ENCODE results near the gene LPAR2. TPM values are rescaled to one million over a fixed set of nuclear protein-coding genes. Genes with fewer than 3 reads are reported as not detected.

Gene LPAR2
- total RNA-seq, 1 donor: 0.72 TPM

- H3K27me3 ChIP-seq (ENCODE audit: insufficient read depth, low read length): no peaks in the 10 kb centered on the region
- no peaks in the 10 kb centered on the region for H4K20me1 ChIP-seq (ENCODE audit: insufficient read depth, low read length)
- peak; percentile 86 for TF ChIP-seq CTCF (IDR thresholded peaks at IDR 0.05; ENCODE audit: extremely low read depth, low read depth, low read length)
- H3K36me3 ChIP-seq (ENCODE audit: insufficient read depth, low read length): peaks cover 34% of the 10 kb centered on the region
- peak; percentile 99 for DNase-seq (ENCODE audit: insufficient read length, low spot score, missing footprints)
- peak within 1 kb of the TSS; percentile 86 for H3K4me2 ChIP-seq (ENCODE audit: insufficient read depth, low read length)
- H3K4me3 ChIP-seq (ENCODE audit: insufficient read depth, low read length): peak within 1 kb of the TSS; percentile 97
- peaks cover 8% of the 10 kb centered on the region for H3K4me1 ChIP-seq (ENCODE audit: insufficient read depth, low read length)
- H3K79me2 ChIP-seq (ENCODE audit: insufficient read depth, low read length): peaks cover 8% of the 10 kb centered on the region
- no peaks in the 10 kb centered on the region for H3K9me3 ChIP-seq (ENCODE audit: low read depth, low read length)
- peak within 1 kb of the TSS; percentile 45 for H3K27ac ChIP-seq (ENCODE audit: low read depth, low read length)
- H2AFZ ChIP-seq (ENCODE audit: low read length): peak within 1 kb of the TSS; percentile 89
Measured at GRCh38 chr19:19643158-19644053, 15.4 kb upstream of the LPAR2 start, which contains the start of gene GMIP. Gene GMIP (minus strand): TSS chr19:19643657. CDS start chr19:19643529, 128 bp downstream.

- H3K9me3 ChIP-seq (ENCODE audit: low read depth, low read length): no peaks in the 10 kb centered on the region
- no peaks in the 10 kb centered on the region for H3K27me3 ChIP-seq (ENCODE audit: insufficient read depth, low read length)
- peaks cover 8% of the 10 kb centered on the region for H3K79me2 ChIP-seq (ENCODE audit: insufficient read depth, low read length)
- H3K27ac ChIP-seq (ENCODE audit: low read depth, low read length): peak overlapping the region; percentile 45
- H3K36me3 ChIP-seq (ENCODE audit: insufficient read depth, low read length): peaks cover 30% of the 10 kb centered on the region
- no peak for TF ChIP-seq CTCF (IDR thresholded peaks at IDR 0.05; ENCODE audit: extremely low read depth, low read depth, low read length)
- peaks cover 8% of the 10 kb centered on the region for H3K4me1 ChIP-seq (ENCODE audit: insufficient read depth, low read length)
- peak; percentile 93 for DNase-seq (ENCODE audit: insufficient read length, low spot score, missing footprints)
- peak overlapping the region; percentile 86 for H3K4me2 ChIP-seq (ENCODE audit: insufficient read depth, low read length)
- peak overlapping the region; percentile 97 for H3K4me3 ChIP-seq (ENCODE audit: insufficient read depth, low read length)
- H4K20me1 ChIP-seq (ENCODE audit: insufficient read depth, low read length): no peaks in the 10 kb centered on the region
- peak overlapping the region; percentile 89 for H2AFZ ChIP-seq (ENCODE audit: low read length)
Measured at GRCh38 chr19:19642506-19643157, 14.6 kb upstream of the LPAR2 start.

- no peak for DNase-seq (ENCODE audit: insufficient read length, low spot score, missing footprints)
- H3K36me3 ChIP-seq (ENCODE audit: insufficient read depth, low read length): peaks cover 34% of the 10 kb centered on the region
- H3K4me2 ChIP-seq (ENCODE audit: insufficient read depth, low read length): no peak overlapping the region
- H3K27ac ChIP-seq (ENCODE audit: low read depth, low read length): no peak overlapping the region
- H3K4me3 ChIP-seq (ENCODE audit: insufficient read depth, low read length): no peak overlapping the region
- no peak overlapping the region for H2AFZ ChIP-seq (ENCODE audit: low read length)
- H3K27me3 ChIP-seq (ENCODE audit: insufficient read depth, low read length): no peaks in the 10 kb centered on the region
- no peaks in the 10 kb centered on the region for H4K20me1 ChIP-seq (ENCODE audit: insufficient read depth, low read length)
- H3K79me2 ChIP-seq (ENCODE audit: insufficient read depth, low read length): peaks cover 2% of the 10 kb centered on the region
- H3K4me1 ChIP-seq (ENCODE audit: insufficient read depth, low read length): no peaks in the 10 kb centered on the region
- no peak for TF ChIP-seq CTCF (IDR thresholded peaks at IDR 0.05; ENCODE audit: extremely low read depth, low read depth, low read length)
- no peaks in the 10 kb centered on the region for H3K9me3 ChIP-seq (ENCODE audit: low read depth, low read length)
Measured at GRCh38 chr19:19637523-19638251, 9.7 kb upstream of the LPAR2 start.
